IPS-18c (cell line): Measurements from ENCODE around the gene SPOPL.

Experiments
- H3K4me3 ChIP-seq: 2 replicates; pipeline ENCODE4 v1.7.0; 2013; ENCODE audit warnings: low read depth, mild to moderate bottlenecking, low read length, moderate library complexity; ENCODE audit not compliant: insufficient read depth
- H3K9me3 ChIP-seq: one replicate; pipeline ENCODE4 v1.6.1; 2013; ENCODE audit warnings: mild to moderate bottlenecking, low read length, moderate library complexity; ENCODE audit not compliant: control insufficient read depth, insufficient read depth

The SPOPL gene

GRCh38 chr2:138550172-138550571 is 48.6 kb downstream of the SPOPL start:
- Histone ChIP-seq H3K4me3 (no peak overlapping the region), H3K9me3 (no peaks in the 10 kb centered on the region)

- H3K4me3 ChIP-seq, result no peak overlapping the region
- H3K9me3 ChIP-seq, result no peaks in the 10 kb centered on the region
These were observed 49.2 kb downstream of the SPOPL start for GRCh38 chr2:138550670-138551287.

- H3K4me3 ChIP-seq, result no peak overlapping the region
- H3K9me3 ChIP-seq, result no peaks in the 10 kb centered on the region
These were observed 52.6 kb downstream of the SPOPL start for GRCh38 chr2:138554123-138554522.

- H3K9me3 ChIP-seq, result no peaks in the 10 kb centered on the region
- no peak overlapping the region for H3K4me3 ChIP-seq
These were observed 58.1 kb downstream of the SPOPL start for GRCh38 chr2:138559641-138560040.

GRCh38 chr2:138564586-138565229 is 63.1 kb downstream of the SPOPL start:
- no peak overlapping the region for H3K4me3 ChIP-seq

GRCh38 chr2:138565230-138565598 is 63.6 kb downstream of the SPOPL start:
- Histone ChIP-seq H3K9me3 (no peaks in the 10 kb centered on the region), H3K4me3 (no peak overlapping the region)

More at GRCh38 chr2:138564586-138565229, 63.1 kb downstream of the SPOPL start:
- H3K9me3 ChIP-seq, result no peaks in the 10 kb centered on the region

- H3K4me3 ChIP-seq, result no peak overlapping the region
- H3K9me3 ChIP-seq, result no peaks in the 10 kb centered on the region
These were observed 70.7 kb downstream of the SPOPL start for GRCh38 chr2:138572318-138572717.

GRCh38 chr2:138577066-138577465 is 75.5 kb downstream of the SPOPL start:
- H3K9me3 ChIP-seq, result no peaks in the 10 kb centered on the region
- no peak overlapping the region for H3K4me3 ChIP-seq

- Histone ChIP-seq H3K4me3 (no peak overlapping the region), H3K9me3 (no peaks in the 10 kb centered on the region)
These were observed 78.0 kb downstream of the SPOPL start for GRCh38 chr2:138579556-138579955.

- no peaks in the 10 kb centered on the region for H3K9me3 ChIP-seq
- H3K4me3 ChIP-seq, result no peak overlapping the region
These were observed 80.3 kb downstream of the SPOPL start for GRCh38 chr2:138581909-138582308.

- H3K9me3 ChIP-seq, result no peaks in the 10 kb centered on the region
- H3K4me3 ChIP-seq, result no peak overlapping the region
These were observed 88.1 kb downstream of the SPOPL start for GRCh38 chr2:138589663-138590062.

GRCh38 chr2:138596403-138596802 is 94.8 kb downstream of the SPOPL start:
- Histone ChIP-seq H3K4me3 (no peak overlapping the region), H3K9me3 (no peaks in the 10 kb centered on the region)

- Histone ChIP-seq H3K9me3 (no peaks in the 10 kb centered on the region), H3K4me3 (no peak overlapping the region)
These were observed 99.3 kb downstream of the SPOPL start for GRCh38 chr2:138600732-138601457.

- H3K9me3 ChIP-seq, result no peaks in the 10 kb centered on the region
These were observed 100.0 kb downstream of the SPOPL start for GRCh38 chr2:138601458-138602165.

GRCh38 chr2:138602166-138602460 is 100.5 kb downstream of the SPOPL start:
- H3K4me3 ChIP-seq, result no peak overlapping the region
- no peaks in the 10 kb centered on the region for H3K9me3 ChIP-seq

More at GRCh38 chr2:138601458-138602165, 100.0 kb downstream of the SPOPL start:
- no peak overlapping the region for H3K4me3 ChIP-seq

GRCh38 chr2:138607746-138608145 is 106.2 kb downstream of the SPOPL start:
- no peak overlapping the region for H3K4me3 ChIP-seq
- no peaks in the 10 kb centered on the region for H3K9me3 ChIP-seq

- no peaks in the 10 kb centered on the region for H3K9me3 ChIP-seq
- H3K4me3 ChIP-seq, result no peak overlapping the region
These were observed 107.9 kb downstream of the SPOPL start for GRCh38 chr2:138609446-138609845.
